Type B pancreatic cell (in vitro differentiated cells): Measurements from ENCODE around the gene EXOC3L1. TPM values are rescaled to one million over a fixed set of nuclear protein-coding genes. Genes with fewer than 3 reads are reported as not detected.

Source experiments
- DNase-seq: peaks from one replicate; pipeline ENCODE4 v3.0.0; 2021; ENCODE audit warnings: mixed read lengths; ENCODE audit not compliant: unreplicated experiment; ENCODE audit errors: extremely low spot score
- H3K27ac Mint-ChIP-seq: 2 replicates; pipeline ENCODE4 v1.8.0; 2021; ENCODE audit warnings: mild to moderate bottlenecking, mixed read lengths
- H3K27me3 Mint-ChIP-seq: 2 replicates; pipeline ENCODE4 v1.8.0; 2021; ENCODE audit warnings: mixed read lengths
- H3K36me3 Mint-ChIP-seq: 2 replicates; pipeline ENCODE4 v1.8.0; 2021; ENCODE audit warnings: mixed read lengths
- H3K4me1 Mint-ChIP-seq: one replicate; pipeline ENCODE4 v1.8.0; 2021; ENCODE audit warnings: mixed read lengths; ENCODE audit not compliant: unreplicated experiment
- H3K4me3 Mint-ChIP-seq: 2 replicates; pipeline ENCODE4 v1.8.0; 2021; ENCODE audit warnings: mild to moderate bottlenecking, mixed read lengths
- H3K9me3 Mint-ChIP-seq: 2 replicates; pipeline ENCODE4 v1.8.0; 2021; ENCODE audit warnings: mixed read lengths
- CTCF ChIP-seq: fragments of 200-600 bp; sonication (generic); conservative IDR thresholded peaks from 2 replicates; pipeline ENCODE4 v1.5.0; 2021; ENCODE audit warnings: antibody characterized with exemption, mild to moderate bottlenecking
- total RNA-seq: library from RNA; stranded (reverse); gene quantifications from 2 replicates; pipeline ENCODE4 v1.2.1, GENCODE V29; 2021; ENCODE audit warnings: low replicate concordance

The EXOC3L1 gene
- total RNA-seq, 1 donor from 2014 or later, result 0.41 TPM

- no peak for TF ChIP-seq CTCF
- Mint-ChIP-seq H3K36me3 (peaks cover 8% of the 10 kb centered on the region), H3K4me1 (peaks cover 21% of the 10 kb centered on the region), H3K27ac (no peak overlapping the region), H3K4me3 (peak overlapping the region; percentile 72), H3K9me3 (no peaks in the 10 kb centered on the region), H3K27me3 (no peaks in the 10 kb centered on the region)
- no peak for DNase-seq
Observed at GRCh38 chr16:67229906-67230808, 40.2 kb upstream of the EXOC3L1 start.

GRCh38 chr16:67228905-67229304, 39.0 kb upstream of the EXOC3L1 start:
- TF ChIP-seq CTCF, result no peak
- Mint-ChIP-seq H3K36me3 (peaks cover 8% of the 10 kb centered on the region), H3K4me1 (peaks cover 21% of the 10 kb centered on the region), H3K27ac (no peak overlapping the region), H3K4me3 (peak overlapping the region; percentile 72), H3K9me3 (no peaks in the 10 kb centered on the region), H3K27me3 (no peaks in the 10 kb centered on the region)
- DNase-seq, result no peak

GRCh38 chr16:67228034-67228785, 38.3 kb upstream of the EXOC3L1 start:
- peaks cover 8% of the 10 kb centered on the region for H3K36me3 Mint-ChIP-seq
- no peak for DNase-seq
- no peaks in the 10 kb centered on the region for H3K27me3 Mint-ChIP-seq
- peak overlapping the region; percentile 3 for H3K27ac Mint-ChIP-seq
- peak overlapping the region; percentile 100 for H3K4me3 Mint-ChIP-seq
- no peaks in the 10 kb centered on the region for H3K9me3 Mint-ChIP-seq
- peaks cover 21% of the 10 kb centered on the region for H3K4me1 Mint-ChIP-seq
- TF ChIP-seq CTCF, result no peak

- H3K4me3 Mint-ChIP-seq, result peak overlapping the region; percentile 100
- H3K27me3 Mint-ChIP-seq, result no peaks in the 10 kb centered on the region
- H3K4me1 Mint-ChIP-seq, result peaks cover 21% of the 10 kb centered on the region
- peak overlapping the region; percentile 97 for H3K27ac Mint-ChIP-seq
- H3K36me3 Mint-ChIP-seq, result peaks cover 8% of the 10 kb centered on the region
- TF ChIP-seq CTCF, result no peak
- H3K9me3 Mint-ChIP-seq, result no peaks in the 10 kb centered on the region
- no peak for DNase-seq
Observed at GRCh38 chr16:67227567-67227921, 37.6 kb upstream of the EXOC3L1 start.

GRCh38 chr16:67226804-67227566, 37.0 kb upstream of the EXOC3L1 start, which contains the start of gene TMEM208:
TMEM208 (plus strand) TSS chr16:67227130; CDS start chr16:67227219, 89 bp downstream.
- Mint-ChIP-seq H3K27me3 (no peaks in the 10 kb centered on the region), H3K4me1 (peaks cover 21% of the 10 kb centered on the region), H3K4me3 (peak within 1 kb of the TSS; percentile 100), H3K27ac (peak within 1 kb of the TSS; percentile 97), H3K36me3 (peaks cover 8% of the 10 kb centered on the region), H3K9me3 (no peaks in the 10 kb centered on the region)
- TF ChIP-seq CTCF, result peak; percentile 35
- DNase-seq, result peak; percentile 99
